ENCODE results near the gene BICDL2.

DNA sequence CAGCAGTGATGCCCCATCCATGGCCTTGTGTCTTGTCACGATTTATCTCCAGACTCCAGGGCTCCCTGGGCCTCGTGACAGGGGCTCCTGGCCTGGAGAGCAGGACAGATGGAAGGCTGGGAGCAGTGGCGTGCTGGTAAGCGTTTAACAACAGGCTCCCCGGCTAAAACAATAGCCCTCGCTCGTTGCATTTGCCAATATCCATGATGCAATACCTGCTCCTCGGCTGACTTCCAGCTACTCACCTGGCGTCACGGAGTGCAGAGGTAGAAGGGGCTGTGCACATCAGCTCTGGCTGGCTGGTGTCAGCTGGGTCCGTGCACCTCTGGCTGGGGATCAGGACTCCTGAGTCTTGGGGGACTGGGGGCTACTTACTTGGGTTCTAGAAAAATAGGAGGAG, 1.5 kb upstream of the BICDL2 start:
- TF ChIP-seq, protein P1, sequence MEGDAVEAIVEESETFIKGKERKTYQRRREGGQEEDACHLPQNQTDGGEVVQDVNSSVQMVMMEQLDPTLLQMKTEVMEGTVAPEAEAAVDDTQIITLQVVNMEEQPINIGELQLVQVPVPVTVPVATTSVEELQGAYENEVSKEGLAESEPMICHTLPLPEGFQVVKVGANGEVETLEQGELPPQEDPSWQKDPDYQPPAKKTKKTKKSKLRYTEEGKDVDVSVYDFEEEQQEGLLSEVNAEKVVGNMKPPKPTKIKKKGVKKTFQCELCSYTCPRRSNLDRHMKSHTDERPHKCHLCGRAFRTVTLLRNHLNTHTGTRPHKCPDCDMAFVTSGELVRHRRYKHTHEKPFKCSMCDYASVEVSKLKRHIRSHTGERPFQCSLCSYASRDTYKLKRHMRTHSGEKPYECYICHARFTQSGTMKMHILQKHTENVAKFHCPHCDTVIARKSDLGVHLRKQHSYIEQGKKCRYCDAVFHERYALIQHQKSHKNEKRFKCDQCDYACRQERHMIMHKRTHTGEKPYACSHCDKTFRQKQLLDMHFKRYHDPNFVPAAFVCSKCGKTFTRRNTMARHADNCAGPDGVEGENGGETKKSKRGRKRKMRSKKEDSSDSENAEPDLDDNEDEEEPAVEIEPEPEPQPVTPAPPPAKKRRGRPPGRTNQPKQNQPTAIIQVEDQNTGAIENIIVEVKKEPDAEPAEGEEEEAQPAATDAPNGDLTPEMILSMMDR (conservative IDR thresholded peaks at IDR 0.05) = no peak
- TF ChIP-seq ZFX (IDR thresholded peaks at IDR 0.05) = no peak

Measured in C4-2B (cell line).